Suprapubic skin (tissue), 4 donors: ENCODE data around the gene EGF. TPM values are rescaled to one million over a fixed set of nuclear protein-coding genes. Genes with fewer than 3 reads are reported as not detected.

Experiments used
- DNase-seq, 2 donors: peaks; one replicate each; pipeline ENCODE4 v3.0.0-alpha.2; 2019; ENCODE audit warnings: low spot score in 2 of 2
- H3K27ac ChIP-seq: fragments of 200-600 bp; sonication (generic); one replicate; pipeline ENCODE4 v1.5.1; 2019
- H3K27me3 ChIP-seq: fragments of 200-600 bp; sonication (generic); one replicate; pipeline ENCODE4 v1.5.1; 2019
- H3K36me3 ChIP-seq: fragments of 200-600 bp; sonication (generic); one replicate; pipeline ENCODE4 v1.5.1; 2019
- H3K4me1 ChIP-seq: fragments of 200-600 bp; sonication (generic); one replicate; pipeline ENCODE4 v1.5.1; 2019
- H3K4me3 ChIP-seq: fragments of 200-600 bp; sonication (generic); one replicate; pipeline ENCODE4 v1.5.1; 2019; ENCODE audit warnings: mild to moderate bottlenecking
- H3K9me3 ChIP-seq: fragments of 200-600 bp; sonication (generic); one replicate; pipeline ENCODE4 v1.5.1; 2019
- EP300 ChIP-seq: sonication (generic); formaldehyde crosslinking; IDR thresholded peaks from one replicate; pipeline ENCODE4 v1.6.1; 2017; ENCODE audit warnings: antibody characterized with exemption
- POLR2A ChIP-seq, 2 donors: fragments of 450-650 bp; IDR thresholded peaks; one replicate each; pipeline ENCODE4 v1.6.1; 2017; ENCODE audit warnings: antibody characterized with exemption in 2 of 2, mild to moderate bottlenecking in 2 of 2, moderate library complexity in 2 of 2
- POLR2AphosphoS5 ChIP-seq, 3 donors: sonication (generic); formaldehyde crosslinking; IDR thresholded peaks; one replicate each; pipeline ENCODE4 v1.6.1; 2017; ENCODE audit warnings: antibody characterized with exemption in 3 of 3
- WGBS: methylation state at CpG from one replicate; pipeline ENCODE4 v1.1.5; 2018; 5-methylcytosine and 5-hydroxymethylcytosine counted together
- total RNA-seq, 4 donors: library from RNA; depleted of rRNA; stranded (reverse); fragments of >200 nt; gene quantifications; one replicate each; pipeline ENCODE4 v1.1.0, GENCODE V29; 2016
- TF ChIP-seq, protein P1 (sequence below), 2 donors: fragments of 200-600 bp in 1 of 2; fragments of 450-650 bp in 1 of 2; sonication (generic) in 1 of 2; IDR thresholded peaks; one replicate each; pipeline ENCODE4 v1.5.1; 2016 to 2019; ENCODE audit warnings: antibody characterized with exemption in 2 of 2, mild to moderate bottlenecking in 1 of 2, moderate library complexity in 1 of 2

Gene EGF
- total RNA-seq, 4 donors from 2014 or later: 1.1 to 20.3 (median 2.9) TPM

DNA sequence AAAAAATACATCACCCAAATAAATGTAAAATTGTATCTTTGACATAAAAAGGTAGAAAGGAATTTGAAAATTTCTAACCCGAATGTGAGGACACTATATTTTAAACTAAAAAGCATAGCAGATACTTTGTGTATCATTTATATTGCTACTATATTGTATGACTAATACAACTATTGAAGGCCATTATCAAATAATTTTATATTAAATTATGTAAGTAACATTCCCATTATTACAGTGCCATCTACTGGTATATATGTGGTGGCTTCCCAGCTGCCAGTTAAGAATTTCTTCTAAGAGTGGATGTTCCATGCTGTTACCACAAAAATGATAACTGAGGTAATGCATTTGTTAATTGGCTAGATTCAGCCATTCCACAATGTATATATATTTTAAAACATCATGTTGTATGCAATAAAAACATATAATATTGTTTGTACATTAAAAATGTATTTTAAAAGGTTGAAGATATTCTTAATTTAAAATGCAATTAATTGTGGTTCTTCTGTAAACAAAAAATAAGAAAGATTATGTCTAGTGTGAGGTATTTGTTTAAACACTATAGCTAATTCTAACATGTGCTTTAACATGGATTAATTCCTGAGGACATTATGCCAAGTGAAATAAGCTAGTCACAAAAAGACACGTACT, 65.3 kb downstream of the EGF start:
- Histone ChIP-seq H3K27me3 (peaks cover 4% of the 10 kb centered on the region), H3K4me3 (no peak overlapping the region), H3K4me1 (no peaks in the 10 kb centered on the region), H3K9me3 (no peaks in the 10 kb centered on the region), H3K27ac (no peak overlapping the region), H3K36me3 (no peaks in the 10 kb centered on the region)
- no peak for TF ChIP-seq POLR2AphosphoS5 (IDR thresholded peaks at IDR 0.05)
- TF ChIP-seq, protein P1, sequence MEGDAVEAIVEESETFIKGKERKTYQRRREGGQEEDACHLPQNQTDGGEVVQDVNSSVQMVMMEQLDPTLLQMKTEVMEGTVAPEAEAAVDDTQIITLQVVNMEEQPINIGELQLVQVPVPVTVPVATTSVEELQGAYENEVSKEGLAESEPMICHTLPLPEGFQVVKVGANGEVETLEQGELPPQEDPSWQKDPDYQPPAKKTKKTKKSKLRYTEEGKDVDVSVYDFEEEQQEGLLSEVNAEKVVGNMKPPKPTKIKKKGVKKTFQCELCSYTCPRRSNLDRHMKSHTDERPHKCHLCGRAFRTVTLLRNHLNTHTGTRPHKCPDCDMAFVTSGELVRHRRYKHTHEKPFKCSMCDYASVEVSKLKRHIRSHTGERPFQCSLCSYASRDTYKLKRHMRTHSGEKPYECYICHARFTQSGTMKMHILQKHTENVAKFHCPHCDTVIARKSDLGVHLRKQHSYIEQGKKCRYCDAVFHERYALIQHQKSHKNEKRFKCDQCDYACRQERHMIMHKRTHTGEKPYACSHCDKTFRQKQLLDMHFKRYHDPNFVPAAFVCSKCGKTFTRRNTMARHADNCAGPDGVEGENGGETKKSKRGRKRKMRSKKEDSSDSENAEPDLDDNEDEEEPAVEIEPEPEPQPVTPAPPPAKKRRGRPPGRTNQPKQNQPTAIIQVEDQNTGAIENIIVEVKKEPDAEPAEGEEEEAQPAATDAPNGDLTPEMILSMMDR (IDR thresholded peaks at IDR 0.05): peak; percentile 29 to 56
- DNase-seq: no peak
- WGBS: 74% methylated on average over 2 of the region's 2 CpGs

DNA sequence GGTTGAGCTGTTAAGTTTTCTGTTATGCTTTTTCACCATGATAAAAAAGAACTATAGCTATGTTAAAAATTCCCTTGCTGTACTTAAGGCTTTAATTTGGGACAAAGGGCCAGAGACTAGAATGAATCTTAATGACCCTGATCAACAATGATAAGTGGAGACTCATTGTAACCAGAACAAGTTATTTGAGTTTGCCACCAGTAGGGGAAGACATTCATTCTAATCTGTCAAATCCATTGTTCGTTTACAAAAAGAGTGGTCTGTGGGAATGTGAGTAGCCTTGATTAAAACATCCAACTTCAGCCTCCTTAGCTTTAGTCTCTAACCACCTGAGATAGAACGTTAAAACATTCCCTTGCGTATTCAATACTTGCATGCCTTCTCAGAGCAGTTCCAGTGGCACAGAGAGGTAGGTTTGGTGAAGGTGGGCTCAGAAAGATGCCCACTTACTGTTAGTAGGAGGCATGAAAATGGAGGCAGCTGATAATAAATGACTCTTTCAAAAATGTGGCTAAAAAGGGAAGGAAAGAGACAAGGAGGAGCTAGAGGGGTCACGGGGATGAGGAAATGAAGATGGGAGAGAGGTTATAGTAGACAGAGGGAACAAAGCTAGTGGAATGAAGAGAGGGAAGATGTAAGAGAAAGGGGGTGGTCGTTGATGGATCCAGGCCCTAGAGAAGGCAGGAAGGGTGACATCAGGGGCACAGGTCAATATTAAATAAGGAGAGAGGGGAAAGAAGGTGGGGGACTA, 66.2 kb downstream of the EGF start:
- DNase-seq: no peak
- Histone ChIP-seq H3K27ac (no peak overlapping the region), H3K4me3 (no peak overlapping the region), H3K4me1 (no peaks in the 10 kb centered on the region), H3K36me3 (no peaks in the 10 kb centered on the region), H3K27me3 (peaks cover 4% of the 10 kb centered on the region), H3K9me3 (no peaks in the 10 kb centered on the region)
- TF ChIP-seq EP300 (no peak), POLR2AphosphoS5 (IDR thresholded peaks at IDR 0.05) (no peak), POLR2A (IDR thresholded peaks at IDR 0.05) (no peak)
- TF ChIP-seq, protein P1 (IDR thresholded peaks at IDR 0.05): no peak
- WGBS: 68% methylated on average over 5 of the region's 5 CpGs

DNA sequence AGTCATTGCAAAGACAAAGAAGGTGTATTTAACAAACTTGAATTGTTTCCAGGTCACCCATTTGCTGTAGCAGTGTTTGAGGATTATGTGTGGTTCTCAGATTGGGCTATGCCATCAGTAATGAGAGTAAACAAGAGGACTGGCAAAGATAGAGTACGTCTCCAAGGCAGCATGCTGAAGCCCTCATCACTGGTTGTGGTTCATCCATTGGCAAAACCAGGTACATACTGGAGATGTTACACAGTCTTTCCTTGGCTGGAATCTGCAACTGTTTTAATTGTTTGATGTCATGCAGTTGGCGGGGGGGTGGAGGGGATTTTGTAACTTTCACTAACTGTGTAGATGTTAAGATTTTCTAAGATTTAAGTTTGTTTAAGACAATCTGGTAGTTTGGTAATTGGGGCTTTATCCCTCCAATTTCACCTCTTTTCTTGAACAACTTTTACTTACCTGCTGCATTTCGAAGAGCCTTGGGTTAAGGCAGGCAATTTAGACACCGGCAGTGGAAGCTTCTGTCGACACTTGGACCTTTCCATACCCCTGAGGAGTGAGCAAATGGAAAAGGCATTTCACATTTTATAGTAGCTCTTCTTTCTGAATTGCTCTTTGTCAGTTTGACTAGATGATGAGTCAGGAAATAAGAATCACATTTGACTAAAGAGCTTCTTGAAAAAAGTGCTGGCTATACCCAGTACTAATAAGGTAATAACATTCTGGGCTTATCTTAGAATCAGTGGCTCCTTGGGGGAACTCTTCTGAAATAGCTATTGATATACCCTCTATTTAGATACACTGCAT, 67.4 kb downstream of the EGF start:
- WGBS: 65% methylated on average over 5 of the region's 5 CpGs
- H3K4me3 ChIP-seq: no peak overlapping the region
- H3K9me3 ChIP-seq: no peaks in the 10 kb centered on the region
- peaks cover under 1% of the 10 kb centered on the region for H3K4me1 ChIP-seq
- no peak for DNase-seq
- peaks cover 4% of the 10 kb centered on the region for H3K27me3 ChIP-seq
- no peak overlapping the region for H3K27ac ChIP-seq
- TF ChIP-seq POLR2AphosphoS5 (IDR thresholded peaks at IDR 0.05): no peak
- TF ChIP-seq, protein P1 (IDR thresholded peaks at IDR 0.05): no peak
- no peaks in the 10 kb centered on the region for H3K36me3 ChIP-seq

DNA sequence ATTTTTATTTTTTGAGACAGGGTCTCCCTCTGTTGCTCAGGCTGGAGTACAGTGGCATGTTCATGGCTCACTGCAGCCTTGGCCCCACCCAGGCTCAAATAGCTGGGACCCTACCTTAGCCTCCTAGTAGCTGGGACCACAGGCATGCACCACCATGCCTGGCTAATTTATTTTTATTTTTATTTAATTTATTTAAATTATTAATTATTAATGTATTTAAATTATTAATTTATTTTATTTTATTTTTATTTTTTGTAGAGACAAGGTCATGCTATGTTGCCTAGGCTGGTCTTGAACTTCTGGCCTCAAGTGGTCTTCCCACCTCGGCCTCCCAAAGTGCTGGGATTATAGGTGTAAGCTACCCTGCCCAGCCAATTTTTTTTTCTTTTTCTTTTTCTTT, 69.3 kb downstream of the EGF start:
- Histone ChIP-seq H3K4me3 (no peak overlapping the region), H3K9me3 (no peaks in the 10 kb centered on the region), H3K36me3 (no peaks in the 10 kb centered on the region), H3K27me3 (peaks cover 4% of the 10 kb centered on the region), H3K4me1 (peaks cover 14% of the 10 kb centered on the region), H3K27ac (no peak overlapping the region)
- WGBS: 88% methylated on average over 1 of the region's 1 CpG
- DNase-seq: no peak
- TF ChIP-seq POLR2AphosphoS5 (IDR thresholded peaks at IDR 0.05) (no peak), POLR2A (IDR thresholded peaks at IDR 0.05) (no peak), EP300 (no peak)
- TF ChIP-seq, protein P1 (IDR thresholded peaks at IDR 0.05): no peak

DNA sequence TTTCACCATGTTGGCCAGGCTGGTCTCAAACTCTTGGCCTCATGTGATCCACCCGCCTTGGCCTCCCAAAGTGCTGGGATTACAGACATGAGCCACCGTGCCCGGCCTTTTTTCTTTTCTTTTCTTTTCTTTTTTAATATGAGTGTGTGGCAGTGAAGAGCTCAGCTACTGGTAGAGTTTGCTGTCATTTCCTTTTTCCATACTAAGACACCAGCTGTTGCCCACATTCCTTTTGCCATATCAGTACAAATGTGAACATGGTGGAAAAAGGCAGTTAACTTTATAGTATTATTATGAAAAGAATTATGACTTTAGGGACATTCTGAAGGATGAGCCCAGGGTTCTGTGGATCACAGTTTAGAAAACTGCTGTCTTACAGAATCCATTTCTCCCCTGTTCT, 69.8 kb downstream of the EGF start:
- WGBS: 94% methylated on average over 3 of the region's 3 CpGs
- DNase-seq: no peak
- Histone ChIP-seq H3K27me3 (peaks cover 4% of the 10 kb centered on the region), H3K4me3 (no peak overlapping the region), H3K36me3 (no peaks in the 10 kb centered on the region), H3K9me3 (no peaks in the 10 kb centered on the region), H3K27ac (no peak overlapping the region), H3K4me1 (peaks cover 14% of the 10 kb centered on the region)
- TF ChIP-seq POLR2AphosphoS5 (IDR thresholded peaks at IDR 0.05) (no peak), EP300 (no peak), POLR2A (IDR thresholded peaks at IDR 0.05) (no peak)
- TF ChIP-seq, protein P1 (IDR thresholded peaks at IDR 0.05): no peak
